Measurements from ENCODE around the gene OTOG. TPM values are rescaled to one million over a fixed set of nuclear protein-coding genes. Genes with fewer than 3 reads are reported as not detected.

OTOG gene
- total RNA-seq, 1 donor from 2014 or later, result not detected

DNA sequence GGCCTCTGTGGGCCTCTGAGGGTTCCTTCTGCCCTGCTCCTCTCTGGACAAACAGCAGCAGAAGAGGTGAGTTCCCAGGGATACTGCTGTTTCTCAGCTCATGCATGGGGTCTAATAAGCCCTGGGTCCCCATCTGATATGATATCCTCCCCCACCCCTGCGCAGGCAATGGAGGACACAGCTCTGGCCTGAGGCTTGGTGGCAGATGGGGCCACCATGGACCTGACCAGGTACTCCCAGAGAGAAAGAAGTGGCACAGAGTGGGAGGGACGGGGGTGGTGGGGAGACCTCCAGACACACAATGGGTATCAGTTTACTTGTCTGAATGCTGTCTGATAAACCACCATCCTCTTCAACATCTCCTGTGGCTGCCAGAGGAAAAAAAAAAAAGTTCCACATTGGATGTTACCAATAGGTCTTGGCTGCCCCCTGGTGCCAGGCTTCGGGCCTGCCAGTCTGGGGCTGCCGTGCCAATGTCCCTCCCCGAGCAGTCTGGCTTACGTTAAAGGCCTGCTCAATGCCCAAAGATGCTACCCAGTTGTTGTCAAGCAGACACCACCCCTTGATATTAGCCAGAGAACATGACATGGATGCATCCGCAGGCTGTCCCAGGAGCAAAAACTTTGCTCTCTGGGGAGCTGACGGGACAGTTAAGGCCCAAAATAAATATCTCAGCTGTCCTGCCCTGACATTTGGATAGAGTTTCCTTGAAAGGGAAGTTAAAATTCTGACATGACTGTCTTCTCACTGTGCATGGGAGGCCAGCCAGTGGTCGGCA lies 42.5 kb upstream of the OTOG start:
- Histone ChIP-seq H3K36me3 (no peaks in the 10 kb centered on the region), H3K4me1 (peaks cover 8 to 12% of the 10 kb centered on the region in 2 donors), H3K9me3 (no peaks in the 10 kb centered on the region), H3K27me3 (no peaks in the 10 kb centered on the region), H3K4me3 (no peak overlapping the region), H3K27ac (no peak overlapping the region)
- intact Hi-C loops (cut with DNase I), result loop anchor here (1.0 kb wide), 1 partner anchor 120 kb away; no protein-coding TSS in a partner anchor
- TF ChIP-seq, protein P1, sequence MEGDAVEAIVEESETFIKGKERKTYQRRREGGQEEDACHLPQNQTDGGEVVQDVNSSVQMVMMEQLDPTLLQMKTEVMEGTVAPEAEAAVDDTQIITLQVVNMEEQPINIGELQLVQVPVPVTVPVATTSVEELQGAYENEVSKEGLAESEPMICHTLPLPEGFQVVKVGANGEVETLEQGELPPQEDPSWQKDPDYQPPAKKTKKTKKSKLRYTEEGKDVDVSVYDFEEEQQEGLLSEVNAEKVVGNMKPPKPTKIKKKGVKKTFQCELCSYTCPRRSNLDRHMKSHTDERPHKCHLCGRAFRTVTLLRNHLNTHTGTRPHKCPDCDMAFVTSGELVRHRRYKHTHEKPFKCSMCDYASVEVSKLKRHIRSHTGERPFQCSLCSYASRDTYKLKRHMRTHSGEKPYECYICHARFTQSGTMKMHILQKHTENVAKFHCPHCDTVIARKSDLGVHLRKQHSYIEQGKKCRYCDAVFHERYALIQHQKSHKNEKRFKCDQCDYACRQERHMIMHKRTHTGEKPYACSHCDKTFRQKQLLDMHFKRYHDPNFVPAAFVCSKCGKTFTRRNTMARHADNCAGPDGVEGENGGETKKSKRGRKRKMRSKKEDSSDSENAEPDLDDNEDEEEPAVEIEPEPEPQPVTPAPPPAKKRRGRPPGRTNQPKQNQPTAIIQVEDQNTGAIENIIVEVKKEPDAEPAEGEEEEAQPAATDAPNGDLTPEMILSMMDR (IDR thresholded peaks at IDR 0.05), result peak; percentile 72 to 94 (median 85)
- DNase-seq (ENCODE audit: low spot score in 2 of 2), result peak in 1 of 2 donors; percentile 87

DNA sequence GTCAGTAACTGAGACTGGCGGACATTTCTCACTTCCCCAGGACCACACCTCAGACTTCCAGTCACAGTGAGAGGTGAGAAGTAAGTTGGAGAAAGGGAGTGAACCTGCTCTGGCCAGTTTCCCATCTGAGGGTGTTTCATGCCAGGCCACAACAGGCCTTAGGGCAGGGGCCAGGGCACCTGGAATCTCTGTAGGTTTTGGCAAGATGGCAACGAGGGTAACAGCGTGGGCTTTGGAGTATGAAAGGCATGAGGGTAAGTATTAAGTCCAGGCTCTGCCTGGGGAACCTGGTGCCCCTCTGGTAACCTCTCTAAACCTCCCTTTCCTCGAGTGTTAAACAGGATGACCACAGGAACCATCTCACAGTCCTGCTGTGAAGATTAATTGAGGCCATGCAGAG lies 41.9 kb upstream of the OTOG start:
- Histone ChIP-seq H3K27ac (no peak overlapping the region), H3K4me1 (peaks cover 8 to 12% of the 10 kb centered on the region in 2 donors), H3K36me3 (no peaks in the 10 kb centered on the region), H3K27me3 (no peaks in the 10 kb centered on the region), H3K4me3 (no peak overlapping the region), H3K9me3 (no peaks in the 10 kb centered on the region)
- no peak for DNase-seq (ENCODE audit: low spot score in 2 of 2)
- TF ChIP-seq, protein P1 (IDR thresholded peaks at IDR 0.05), result no peak
- intact Hi-C loops (cut with DNase I), result no loop called here

- intact Hi-C loops (cut with DNase I), result no loop called here
- H3K4me3 ChIP-seq, result no peak overlapping the region
- H3K36me3 ChIP-seq, result no peaks in the 10 kb centered on the region
- H3K9me3 ChIP-seq, result no peaks in the 10 kb centered on the region
- no peak for DNase-seq (ENCODE audit: low spot score in 2 of 2)
- no peaks in the 10 kb centered on the region for H3K27me3 ChIP-seq
- peaks cover 8 to 12% of the 10 kb centered on the region in 2 donors for H3K4me1 ChIP-seq
- H3K27ac ChIP-seq, result no peak overlapping the region
- TF ChIP-seq, protein P1 (IDR thresholded peaks at IDR 0.05), result no peak
Measured at GRCh38 chr11:17506314-17506713, 40.7 kb upstream of the OTOG start.

- peaks cover 8 to 12% of the 10 kb centered on the region in 2 donors for H3K4me1 ChIP-seq
- no peaks in the 10 kb centered on the region for H3K9me3 ChIP-seq
- no peak overlapping the region for H3K4me3 ChIP-seq
- TF ChIP-seq, protein P1 (IDR thresholded peaks at IDR 0.05), result no peak
- no peaks in the 10 kb centered on the region for H3K36me3 ChIP-seq
- DNase-seq (ENCODE audit: low spot score in 2 of 2), result no peak
- no peaks in the 10 kb centered on the region for H3K27me3 ChIP-seq
- intact Hi-C loops (cut with DNase I), result no loop called here
- H3K27ac ChIP-seq, result no peak overlapping the region
Measured at GRCh38 chr11:17506942-17507341, 40.1 kb upstream of the OTOG start.

GRCh38 chr11:17507773-17508172 lies 39.3 kb upstream of the OTOG start:
- Histone ChIP-seq H3K4me1 (peaks cover 8 to 12% of the 10 kb centered on the region in 2 donors), H3K27me3 (no peaks in the 10 kb centered on the region), H3K36me3 (no peaks in the 10 kb centered on the region), H3K9me3 (no peaks in the 10 kb centered on the region), H3K4me3 (no peak overlapping the region), H3K27ac (peak overlapping the region; percentile 34 to 54)
- intact Hi-C loops (cut with DNase I), result no loop called here
- TF ChIP-seq, protein P1 (IDR thresholded peaks at IDR 0.05), result no peak
- DNase-seq (ENCODE audit: low spot score in 2 of 2), result no peak

Measured in ascending aorta (tissue), 2 donors.